Ovary (tissue), 3 donors: ENCODE data around the gene KCTD13.

Source experiments
- POLR2A ChIP-seq: fragments of 450-650 bp; IDR thresholded peaks from one replicate; pipeline ENCODE4 v1.6.1; 2017; ENCODE audit warnings: antibody characterized with exemption, mild to moderate bottlenecking, moderate library complexity
- TF ChIP-seq, protein P1 (sequence below), 3 donors: fragments of 450-650 bp in 2 of 3; fragments of 200-600 bp in 1 of 3; IDR thresholded peaks; one replicate each; pipeline versions ENCODE4 v1.5.1 to v1.8.0; 2016 to 2022; ENCODE audit warnings: antibody characterized with exemption in 3 of 3, mild to moderate bottlenecking in 1 of 3
- donor health status: DM: no; HTN: no; CAD: no.

DNA sequence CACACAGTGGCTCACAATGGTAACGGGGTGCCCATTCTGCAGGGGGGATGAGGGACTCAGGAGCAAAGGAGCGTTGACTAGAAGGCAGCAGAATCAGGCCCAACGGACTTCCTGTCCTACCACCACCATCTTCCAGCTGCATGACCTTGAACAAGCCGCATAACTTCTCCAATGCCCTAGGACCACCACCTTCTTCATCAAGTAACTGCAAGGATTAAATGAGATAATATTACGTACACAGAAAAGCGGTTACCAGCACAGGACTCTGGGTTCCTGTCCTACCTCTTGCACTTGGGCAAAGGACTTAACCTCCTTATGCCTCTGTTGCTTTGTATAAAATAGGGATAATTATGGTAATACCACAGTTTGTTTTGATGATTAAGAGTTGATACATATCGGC is 21.1 kb downstream of the KCTD13 start:
- TF ChIP-seq POLR2A, result no peak
- TF ChIP-seq, protein P1, sequence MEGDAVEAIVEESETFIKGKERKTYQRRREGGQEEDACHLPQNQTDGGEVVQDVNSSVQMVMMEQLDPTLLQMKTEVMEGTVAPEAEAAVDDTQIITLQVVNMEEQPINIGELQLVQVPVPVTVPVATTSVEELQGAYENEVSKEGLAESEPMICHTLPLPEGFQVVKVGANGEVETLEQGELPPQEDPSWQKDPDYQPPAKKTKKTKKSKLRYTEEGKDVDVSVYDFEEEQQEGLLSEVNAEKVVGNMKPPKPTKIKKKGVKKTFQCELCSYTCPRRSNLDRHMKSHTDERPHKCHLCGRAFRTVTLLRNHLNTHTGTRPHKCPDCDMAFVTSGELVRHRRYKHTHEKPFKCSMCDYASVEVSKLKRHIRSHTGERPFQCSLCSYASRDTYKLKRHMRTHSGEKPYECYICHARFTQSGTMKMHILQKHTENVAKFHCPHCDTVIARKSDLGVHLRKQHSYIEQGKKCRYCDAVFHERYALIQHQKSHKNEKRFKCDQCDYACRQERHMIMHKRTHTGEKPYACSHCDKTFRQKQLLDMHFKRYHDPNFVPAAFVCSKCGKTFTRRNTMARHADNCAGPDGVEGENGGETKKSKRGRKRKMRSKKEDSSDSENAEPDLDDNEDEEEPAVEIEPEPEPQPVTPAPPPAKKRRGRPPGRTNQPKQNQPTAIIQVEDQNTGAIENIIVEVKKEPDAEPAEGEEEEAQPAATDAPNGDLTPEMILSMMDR (IDR thresholded peaks at IDR 0.05), result no peak
